ENCODE measurements around the gene SRMS. TPM values are rescaled to one million over a fixed set of nuclear protein-coding genes. Genes with fewer than 3 reads are reported as not detected.
A peak's percentile ranks its signal among the peaks of the same experiment; 100 is the strongest.

The SRMS gene
- polyA plus RNA-seq, 1 donor from 2014 or later, result not detected

DNA sequence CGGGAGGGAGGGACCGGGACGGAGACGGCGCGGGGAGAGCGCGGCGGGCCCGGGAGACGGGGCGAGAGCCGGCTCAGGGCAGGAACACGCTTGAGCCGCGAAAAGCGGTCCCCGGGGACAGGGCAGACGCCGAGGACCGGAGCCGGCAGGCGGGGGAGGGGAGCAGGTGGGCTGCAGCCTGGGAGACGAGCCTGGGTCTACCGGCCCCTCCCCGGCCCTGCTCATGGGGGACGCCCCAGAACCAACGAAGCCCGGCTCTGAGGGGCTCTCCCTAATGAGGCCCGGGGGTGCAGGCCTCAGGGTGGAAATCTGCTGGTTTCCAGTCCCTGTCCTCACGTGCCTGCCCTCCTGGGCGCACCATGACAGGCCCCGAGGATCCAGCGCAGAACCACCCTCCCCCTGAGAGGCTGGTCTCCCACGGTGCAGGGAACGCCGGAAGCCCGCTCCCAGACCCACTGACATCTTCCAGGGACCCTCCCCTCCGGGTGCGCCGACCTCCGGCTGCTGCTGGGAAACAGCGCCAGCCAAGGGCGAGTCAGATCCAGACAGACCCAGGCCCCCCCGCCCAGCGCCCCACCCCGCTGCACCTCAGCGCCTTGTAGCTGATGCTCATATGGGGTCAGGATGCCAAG, 48.1 kb downstream of the SRMS start:
- Histone ChIP-seq H3K4me2 (ENCODE audit: low read length) (no peak overlapping the region), H3K9me2 (ENCODE audit: insufficient read depth, low read length) (no peaks in the 10 kb centered on the region), H3K79me2 (replicated peaks; ENCODE audit: insufficient read depth, low read length) (peaks cover 3% of the 10 kb centered on the region), H3F3A (ENCODE audit: insufficient read depth, low read length, poor library complexity, severe bottlenecking) (no peaks in the 10 kb centered on the region), H3K4me3 (ENCODE audit: low read length) (peak overlapping the region; percentile 88), H3K9ac (ENCODE audit: low read length) (peak overlapping the region; percentile 85), H4K20me1 (ENCODE audit: insufficient read depth) (no peaks in the 10 kb centered on the region), H3K36me3 (ENCODE audit: insufficient read depth, low read length) (peaks cover 8% of the 10 kb centered on the region), H3K27ac (ENCODE audit: low read length) (peak overlapping the region; percentile 44), H3K9me3 (ENCODE audit: low read length) (no peaks in the 10 kb centered on the region), H3K27me3 (ENCODE audit: insufficient read depth, low read depth, low read length) (no peaks in the 10 kb centered on the region), H2AFZ (ENCODE audit: low read depth, low read length) (no peak overlapping the region)
- TF ChIP-seq TAF1 (IDR thresholded peaks at IDR 0.05; ENCODE audit: low read depth), result peak; percentile 8
- TF ChIP-seq POLR2AphosphoS5 (IDR thresholded peaks at IDR 0.05), result no peak
- TF ChIP-seq, protein P1, sequence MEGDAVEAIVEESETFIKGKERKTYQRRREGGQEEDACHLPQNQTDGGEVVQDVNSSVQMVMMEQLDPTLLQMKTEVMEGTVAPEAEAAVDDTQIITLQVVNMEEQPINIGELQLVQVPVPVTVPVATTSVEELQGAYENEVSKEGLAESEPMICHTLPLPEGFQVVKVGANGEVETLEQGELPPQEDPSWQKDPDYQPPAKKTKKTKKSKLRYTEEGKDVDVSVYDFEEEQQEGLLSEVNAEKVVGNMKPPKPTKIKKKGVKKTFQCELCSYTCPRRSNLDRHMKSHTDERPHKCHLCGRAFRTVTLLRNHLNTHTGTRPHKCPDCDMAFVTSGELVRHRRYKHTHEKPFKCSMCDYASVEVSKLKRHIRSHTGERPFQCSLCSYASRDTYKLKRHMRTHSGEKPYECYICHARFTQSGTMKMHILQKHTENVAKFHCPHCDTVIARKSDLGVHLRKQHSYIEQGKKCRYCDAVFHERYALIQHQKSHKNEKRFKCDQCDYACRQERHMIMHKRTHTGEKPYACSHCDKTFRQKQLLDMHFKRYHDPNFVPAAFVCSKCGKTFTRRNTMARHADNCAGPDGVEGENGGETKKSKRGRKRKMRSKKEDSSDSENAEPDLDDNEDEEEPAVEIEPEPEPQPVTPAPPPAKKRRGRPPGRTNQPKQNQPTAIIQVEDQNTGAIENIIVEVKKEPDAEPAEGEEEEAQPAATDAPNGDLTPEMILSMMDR (IDR thresholded peaks at IDR 0.05; ENCODE audit: poor library complexity, severe bottlenecking), result no peak
- no peak for TF ChIP-seq SMC3 (conservative IDR thresholded peaks at IDR 0.05; ENCODE audit: poor library complexity)
- TF ChIP-seq, protein P2, sequence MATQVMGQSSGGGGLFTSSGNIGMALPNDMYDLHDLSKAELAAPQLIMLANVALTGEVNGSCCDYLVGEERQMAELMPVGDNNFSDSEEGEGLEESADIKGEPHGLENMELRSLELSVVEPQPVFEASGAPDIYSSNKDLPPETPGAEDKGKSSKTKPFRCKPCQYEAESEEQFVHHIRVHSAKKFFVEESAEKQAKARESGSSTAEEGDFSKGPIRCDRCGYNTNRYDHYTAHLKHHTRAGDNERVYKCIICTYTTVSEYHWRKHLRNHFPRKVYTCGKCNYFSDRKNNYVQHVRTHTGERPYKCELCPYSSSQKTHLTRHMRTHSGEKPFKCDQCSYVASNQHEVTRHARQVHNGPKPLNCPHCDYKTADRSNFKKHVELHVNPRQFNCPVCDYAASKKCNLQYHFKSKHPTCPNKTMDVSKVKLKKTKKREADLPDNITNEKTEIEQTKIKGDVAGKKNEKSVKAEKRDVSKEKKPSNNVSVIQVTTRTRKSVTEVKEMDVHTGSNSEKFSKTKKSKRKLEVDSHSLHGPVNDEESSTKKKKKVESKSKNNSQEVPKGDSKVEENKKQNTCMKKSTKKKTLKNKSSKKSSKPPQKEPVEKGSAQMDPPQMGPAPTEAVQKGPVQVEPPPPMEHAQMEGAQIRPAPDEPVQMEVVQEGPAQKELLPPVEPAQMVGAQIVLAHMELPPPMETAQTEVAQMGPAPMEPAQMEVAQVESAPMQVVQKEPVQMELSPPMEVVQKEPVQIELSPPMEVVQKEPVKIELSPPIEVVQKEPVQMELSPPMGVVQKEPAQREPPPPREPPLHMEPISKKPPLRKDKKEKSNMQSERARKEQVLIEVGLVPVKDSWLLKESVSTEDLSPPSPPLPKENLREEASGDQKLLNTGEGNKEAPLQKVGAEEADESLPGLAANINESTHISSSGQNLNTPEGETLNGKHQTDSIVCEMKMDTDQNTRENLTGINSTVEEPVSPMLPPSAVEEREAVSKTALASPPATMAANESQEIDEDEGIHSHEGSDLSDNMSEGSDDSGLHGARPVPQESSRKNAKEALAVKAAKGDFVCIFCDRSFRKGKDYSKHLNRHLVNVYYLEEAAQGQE (IDR thresholded peaks at IDR 0.05; ENCODE audit: borderline replicate concordance), result no peak

DNA sequence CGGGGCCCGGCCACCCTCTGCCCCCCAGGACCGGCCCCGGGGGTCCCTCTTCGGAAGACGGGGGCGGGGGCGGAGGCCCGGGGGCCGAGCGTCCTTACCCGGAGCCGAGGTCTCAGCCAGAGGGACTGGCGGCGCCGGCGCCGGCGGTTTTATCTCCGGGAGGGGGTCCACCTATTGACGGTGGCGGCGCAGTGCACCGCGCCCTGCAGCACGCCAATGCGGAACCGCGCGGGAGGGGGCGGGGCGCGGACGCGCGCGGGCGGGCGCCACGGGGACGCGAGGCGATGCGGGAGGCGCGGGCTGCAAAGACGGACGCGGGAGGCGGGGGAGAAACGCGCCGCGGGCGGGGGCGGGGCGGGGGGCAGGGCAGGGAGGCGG, 48.6 kb downstream of the SRMS start, which contains the start of gene EEF1A2:
TSS of gene EEF1A2 (minus strand) at position 124 of the 378 bp plus-strand sequence. CDS start 1,320 bp downstream, outside the sequence.
- H3K9ac ChIP-seq (ENCODE audit: low read length), result peak within 1 kb of the TSS; percentile 85
- no peaks in the 10 kb centered on the region for H3F3A ChIP-seq (ENCODE audit: insufficient read depth, low read length, poor library complexity, severe bottlenecking)
- peaks cover 12% of the 10 kb centered on the region for H3K36me3 ChIP-seq (ENCODE audit: insufficient read depth, low read length)
- H3K9me2 ChIP-seq (ENCODE audit: insufficient read depth, low read length), result no peaks in the 10 kb centered on the region
- peak within 1 kb of the TSS; percentile 88 for H3K4me3 ChIP-seq (ENCODE audit: low read length)
- H3K4me2 ChIP-seq (ENCODE audit: low read length), result peak within 1 kb of the TSS; percentile 84
- TF ChIP-seq, protein P1 (IDR thresholded peaks at IDR 0.05; ENCODE audit: poor library complexity, severe bottlenecking), result peak; percentile 60
- TF ChIP-seq POLR2AphosphoS5 (IDR thresholded peaks at IDR 0.05), result peak; percentile 65
- no peak for TF ChIP-seq EZH2 (IDR thresholded peaks at IDR 0.05; ENCODE audit: borderline replicate concordance, insufficient read depth, low read length, poor library complexity, severe bottlenecking)
- TF ChIP-seq RAD21 (conservative IDR thresholded peaks at IDR 0.05), result peak; percentile 40
- no peak for TF ChIP-seq SMC3 (conservative IDR thresholded peaks at IDR 0.05; ENCODE audit: poor library complexity)
- TF ChIP-seq MXI1 (conservative IDR thresholded peaks at IDR 0.05; ENCODE audit: poor library complexity, severe bottlenecking), result peak; percentile 58
- H3K9me3 ChIP-seq (ENCODE audit: low read length), result no peaks in the 10 kb centered on the region
- no peak within 1 kb of the TSS for H2AFZ ChIP-seq (ENCODE audit: low read depth, low read length)
- peaks cover 3% of the 10 kb centered on the region for H3K79me2 ChIP-seq (replicated peaks; ENCODE audit: insufficient read depth, low read length)
- H3K27ac ChIP-seq (ENCODE audit: low read length), result peak within 1 kb of the TSS; percentile 44
- no peaks in the 10 kb centered on the region for H3K27me3 ChIP-seq (ENCODE audit: insufficient read depth, low read depth, low read length)
- no peaks in the 10 kb centered on the region for H4K20me1 ChIP-seq (ENCODE audit: insufficient read depth)

Data from neural cell (in vitro differentiated cells).